Measurements from ENCODE around the gene PTGER2.

PTGER2 gene

DNA sequence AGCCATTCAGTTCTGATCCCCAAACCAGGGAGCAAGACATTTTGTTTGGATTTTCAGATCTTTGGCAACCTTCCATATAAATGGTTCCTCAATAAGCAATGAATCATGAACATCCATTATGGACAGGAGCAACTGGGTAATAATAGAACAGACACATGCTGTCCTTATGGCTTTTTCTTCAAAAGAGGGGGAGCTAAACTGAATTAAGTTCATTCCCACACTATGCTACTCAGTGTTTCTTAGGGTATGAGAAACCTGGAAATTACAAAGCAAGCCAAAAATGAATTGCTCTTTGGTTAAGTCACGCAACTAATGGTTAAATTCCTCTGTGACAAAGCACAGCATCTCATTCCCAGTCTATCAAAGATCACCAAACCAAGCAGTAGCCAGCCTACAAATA is 51.0 kb downstream of the PTGER2 start:
- TF ChIP-seq EZH2 (IDR thresholded peaks at IDR 0.05; ENCODE audit: borderline replicate concordance, low read depth, low read length, severe bottlenecking) (no peak), CTCF (IDR thresholded peaks at IDR 0.05; ENCODE audit: borderline replicate concordance, extremely low read depth, low read length, poor library complexity, severe bottlenecking) (no peak)
- H3K79me2 ChIP-seq (ENCODE audit: insufficient read depth, low read length): no peaks in the 10 kb centered on the region
- H3K9me3 ChIP-seq (ENCODE audit: insufficient read depth, low read length, severe bottlenecking): no peaks in the 10 kb centered on the region
- H4K20me1 ChIP-seq (ENCODE audit: insufficient read depth, low read length): no peaks in the 10 kb centered on the region
- H3K4me2 ChIP-seq (ENCODE audit: insufficient read depth, low read length): no peak overlapping the region
- H3K4me3 ChIP-seq (ENCODE audit: low read depth in 1 of 2, low read length in 2 of 2): no peak overlapping the region
- H3K27me3 ChIP-seq (ENCODE audit: insufficient read depth, low read length, poor library complexity): no peaks in the 10 kb centered on the region
- no peaks in the 10 kb centered on the region for H3K36me3 ChIP-seq (ENCODE audit: insufficient read depth, low read length)
- H3K27ac ChIP-seq (ENCODE audit: low read length): no peak overlapping the region
- no peak overlapping the region for H2AFZ ChIP-seq (ENCODE audit: low read depth, low read length)
- no peak overlapping the region for H3K9ac ChIP-seq (ENCODE audit: low read depth, low read length)
- ATAC-seq (ENCODE audit: insufficient read depth, low read depth) (no peak), DNase-seq (no peak)
- H3K4me1 ChIP-seq (ENCODE audit: insufficient read depth, low read length): no peaks in the 10 kb centered on the region; the same call in none of the 2 replicates

DNA sequence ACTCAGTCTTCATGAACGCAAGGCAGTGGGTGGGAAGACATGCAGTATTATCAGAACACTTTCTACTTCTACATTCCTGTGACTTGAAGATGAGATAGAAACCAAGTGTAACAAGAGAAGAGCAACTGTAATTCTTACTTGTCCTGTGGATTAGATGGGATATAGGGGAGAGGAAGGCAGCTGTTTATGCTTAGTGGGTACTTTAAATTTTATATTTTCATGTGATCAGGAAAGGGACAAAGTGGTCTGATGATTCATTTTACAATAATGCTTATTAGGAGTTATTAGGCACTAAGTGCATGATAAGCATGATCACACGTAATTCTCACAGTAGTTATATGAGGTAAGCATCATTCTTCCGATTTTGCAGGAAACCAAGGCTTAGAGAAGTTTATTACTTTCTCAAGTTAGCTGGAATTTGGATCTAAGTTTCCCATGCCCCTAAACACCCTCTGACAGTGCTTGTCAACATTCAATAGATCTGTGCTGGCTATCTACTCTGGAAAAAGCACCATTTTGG is 52.7 kb downstream of the PTGER2 start:
- no peak for DNase-seq
- Histone ChIP-seq H3K27ac (ENCODE audit: low read length) (no peak overlapping the region), H3K9ac (ENCODE audit: low read depth, low read length) (no peak overlapping the region), H3K4me2 (ENCODE audit: insufficient read depth, low read length) (no peak overlapping the region), H3K27me3 (ENCODE audit: insufficient read depth, low read length, poor library complexity) (no peaks in the 10 kb centered on the region), H3K79me2 (ENCODE audit: insufficient read depth, low read length) (no peaks in the 10 kb centered on the region), H2AFZ (ENCODE audit: low read depth, low read length) (no peak overlapping the region), H3K9me3 (ENCODE audit: insufficient read depth, low read length, severe bottlenecking) (no peaks in the 10 kb centered on the region), H4K20me1 (ENCODE audit: insufficient read depth, low read length) (no peaks in the 10 kb centered on the region), H3K4me1 (ENCODE audit: insufficient read depth, low read length) (no peaks in the 10 kb centered on the region), H3K4me3 (ENCODE audit: low read depth in 1 of 2, low read length in 2 of 2) (no peak overlapping the region), H3K36me3 (ENCODE audit: insufficient read depth, low read length) (no peaks in the 10 kb centered on the region)
- no peak for ATAC-seq (ENCODE audit: insufficient read depth, low read depth)
- no peak for TF ChIP-seq EZH2 (IDR thresholded peaks at IDR 0.05; ENCODE audit: borderline replicate concordance, low read depth, low read length, severe bottlenecking)
- TF ChIP-seq CTCF (IDR thresholded peaks at IDR 0.05; ENCODE audit: borderline replicate concordance, extremely low read depth, low read length, poor library complexity, severe bottlenecking): no peak

DNA sequence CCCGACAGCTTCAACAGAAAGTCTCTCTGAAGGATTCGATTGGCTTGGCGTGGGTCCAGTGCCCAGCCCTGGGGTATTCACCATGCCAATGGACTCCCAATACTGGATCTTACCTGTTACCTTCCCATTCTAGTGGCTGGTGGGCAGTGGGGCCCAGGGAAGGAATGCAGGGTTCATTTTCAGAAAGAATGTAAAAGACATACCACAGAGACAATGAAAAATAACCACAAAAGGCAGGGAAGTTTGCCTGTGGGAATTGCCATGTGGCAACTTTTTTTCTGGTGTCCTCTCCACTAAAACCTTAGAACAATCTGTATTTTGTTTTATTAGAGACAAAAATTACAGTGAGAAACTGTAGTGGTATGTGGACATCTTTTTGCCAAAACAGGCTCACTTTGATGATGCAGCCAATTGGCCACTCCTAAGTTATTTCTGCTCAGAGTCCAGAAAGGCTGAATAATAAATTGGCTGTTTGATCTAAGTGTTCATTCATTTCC is 55.2 kb downstream of the PTGER2 start:
- Histone ChIP-seq H3K9ac (ENCODE audit: low read depth, low read length) (no peak overlapping the region), H3K27ac (ENCODE audit: low read length) (no peak overlapping the region), H3K79me2 (ENCODE audit: insufficient read depth, low read length) (no peaks in the 10 kb centered on the region), H3K4me1 (ENCODE audit: insufficient read depth, low read length) (no peaks in the 10 kb centered on the region), H3K4me3 (ENCODE audit: low read depth in 1 of 2, low read length in 2 of 2) (no peak overlapping the region), H3K36me3 (ENCODE audit: insufficient read depth, low read length) (no peaks in the 10 kb centered on the region), H4K20me1 (ENCODE audit: insufficient read depth, low read length) (no peaks in the 10 kb centered on the region), H3K4me2 (ENCODE audit: insufficient read depth, low read length) (no peak overlapping the region), H2AFZ (ENCODE audit: low read depth, low read length) (no peak overlapping the region), H3K27me3 (ENCODE audit: insufficient read depth, low read length, poor library complexity) (no peaks in the 10 kb centered on the region), H3K9me3 (ENCODE audit: insufficient read depth, low read length, severe bottlenecking) (no peaks in the 10 kb centered on the region)
- ATAC-seq (ENCODE audit: insufficient read depth, low read depth) (no peak), DNase-seq (no peak)
- TF ChIP-seq EZH2 (IDR thresholded peaks at IDR 0.05; ENCODE audit: borderline replicate concordance, low read depth, low read length, severe bottlenecking) (no peak), CTCF (IDR thresholded peaks at IDR 0.05; ENCODE audit: borderline replicate concordance, extremely low read depth, low read length, poor library complexity, severe bottlenecking) (no peak)
